ENCODE data around the gene EXOC4.

EXOC4 gene

GRCh38 chr7:133999178-133999577, 746.3 kb downstream of the EXOC4 start:
- no peaks in the 10 kb centered on the region for H3K9me3 ChIP-seq (ENCODE audit: insufficient read depth, low read depth, low read length)
- no peaks in the 10 kb centered on the region for H3K9me2 ChIP-seq (replicated peaks; ENCODE audit: low read depth, low read length)
- TF ChIP-seq EZH2phosphoT487 (IDR thresholded peaks at IDR 0.05; ENCODE audit: borderline replicate concordance) = no peak
- TF ChIP-seq CTCF (conservative IDR thresholded peaks at IDR 0.05; ENCODE audit: low read length) = no peak
- no peak overlapping the region for H3K4me2 ChIP-seq (ENCODE audit: low read depth, low read length, poor library complexity, severe bottlenecking)
- H2AFZ ChIP-seq (ENCODE audit: low read length) = no peak overlapping the region
- H3K79me2 ChIP-seq (ENCODE audit: insufficient read depth, low read length) = no peaks in the 10 kb centered on the region
- H4K20me1 ChIP-seq (ENCODE audit: insufficient read depth, low read length, poor library complexity, severe bottlenecking) = no peaks in the 10 kb centered on the region
- H3K9ac ChIP-seq (ENCODE audit: low read depth, low read length, poor library complexity, severe bottlenecking) = no peak overlapping the region
- H3K36me3 ChIP-seq (ENCODE audit: insufficient read depth, low read length) = peaks cover 7% of the 10 kb centered on the region; the same call in 1 of the 2 replicates
- H3F3A ChIP-seq (ENCODE audit: low read depth) = no peaks in the 10 kb centered on the region
- H3K4me3 ChIP-seq (ENCODE audit: low read length, poor library complexity, severe bottlenecking) = no peak overlapping the region
- no peaks in the 10 kb centered on the region for H3K27me3 ChIP-seq (ENCODE audit: insufficient read depth, low read length, poor library complexity, severe bottlenecking)
- H3K4me1 ChIP-seq (ENCODE audit: insufficient read depth, low read length, poor library complexity, severe bottlenecking) = no peaks in the 10 kb centered on the region

GRCh38 chr7:134004829-134005505, 752.1 kb downstream of the EXOC4 start:
- H3K4me3 ChIP-seq (ENCODE audit: low read length, poor library complexity, severe bottlenecking) = no peak overlapping the region
- H3K36me3 ChIP-seq (ENCODE audit: insufficient read depth, low read length) = peaks cover 22% of the 10 kb centered on the region; the same call in 1 of the 2 replicates
- no peaks in the 10 kb centered on the region for H3F3A ChIP-seq (ENCODE audit: low read depth)
- no peaks in the 10 kb centered on the region for H3K9me2 ChIP-seq (replicated peaks; ENCODE audit: low read depth, low read length)
- H2AFZ ChIP-seq (ENCODE audit: low read length) = no peak overlapping the region
- no peaks in the 10 kb centered on the region for H3K9me3 ChIP-seq (ENCODE audit: insufficient read depth, low read depth, low read length)
- H3K4me2 ChIP-seq (ENCODE audit: low read depth, low read length, poor library complexity, severe bottlenecking) = no peak overlapping the region
- no peaks in the 10 kb centered on the region for H3K79me2 ChIP-seq (ENCODE audit: insufficient read depth, low read length)
- H3K9ac ChIP-seq (ENCODE audit: low read depth, low read length, poor library complexity, severe bottlenecking) = no peak overlapping the region
- H3K4me1 ChIP-seq (ENCODE audit: insufficient read depth, low read length, poor library complexity, severe bottlenecking) = no peaks in the 10 kb centered on the region
- TF ChIP-seq CTCF (conservative IDR thresholded peaks at IDR 0.05; ENCODE audit: low read length) (0 out of 2 replicates have a peak, but pooled peaks have one; percentile 11), EZH2phosphoT487 (IDR thresholded peaks at IDR 0.05; ENCODE audit: borderline replicate concordance) (no peak)
- H3K27me3 ChIP-seq (ENCODE audit: insufficient read depth, low read length, poor library complexity, severe bottlenecking) = no peaks in the 10 kb centered on the region
- H4K20me1 ChIP-seq (ENCODE audit: insufficient read depth, low read length, poor library complexity, severe bottlenecking) = no peaks in the 10 kb centered on the region

- Histone ChIP-seq H3K9ac (ENCODE audit: low read depth, low read length, poor library complexity, severe bottlenecking) (no peak overlapping the region), H2AFZ (ENCODE audit: low read length) (no peak overlapping the region), H3K4me3 (ENCODE audit: low read length, poor library complexity, severe bottlenecking) (no peak overlapping the region), H3K4me2 (ENCODE audit: low read depth, low read length, poor library complexity, severe bottlenecking) (no peak overlapping the region), H3F3A (ENCODE audit: low read depth) (no peaks in the 10 kb centered on the region), H3K9me2 (replicated peaks; ENCODE audit: low read depth, low read length) (no peaks in the 10 kb centered on the region), H3K4me1 (ENCODE audit: insufficient read depth, low read length, poor library complexity, severe bottlenecking) (no peaks in the 10 kb centered on the region), H3K9me3 (ENCODE audit: insufficient read depth, low read depth, low read length) (no peaks in the 10 kb centered on the region), H3K79me2 (ENCODE audit: insufficient read depth, low read length) (no peaks in the 10 kb centered on the region), H3K27me3 (ENCODE audit: insufficient read depth, low read length, poor library complexity, severe bottlenecking) (no peaks in the 10 kb centered on the region), H4K20me1 (ENCODE audit: insufficient read depth, low read length, poor library complexity, severe bottlenecking) (no peaks in the 10 kb centered on the region), H3K36me3 (ENCODE audit: insufficient read depth, low read length) (peaks cover 28% of the 10 kb centered on the region; the same call in 1 of the 2 replicates)
- TF ChIP-seq EZH2phosphoT487 (IDR thresholded peaks at IDR 0.05; ENCODE audit: borderline replicate concordance) (no peak), CTCF (conservative IDR thresholded peaks at IDR 0.05; ENCODE audit: low read length) (no peak)
Observed at GRCh38 chr7:134009314-134010110, 756.6 kb downstream of the EXOC4 start.
